Activated naive CD4-positive, alpha-beta T cell treated with anti-CD3 and anti-CD28 coated beads, Interleukin-2, amount 50 U/mL, for 16 hours (primary cell): ENCODE measurements around the gene TAF1C.

Experiments used
- DNase-seq: peaks from one replicate; pipeline ENCODE4 v3.0.0-alpha.2; 2020

The TAF1C gene

DNA sequence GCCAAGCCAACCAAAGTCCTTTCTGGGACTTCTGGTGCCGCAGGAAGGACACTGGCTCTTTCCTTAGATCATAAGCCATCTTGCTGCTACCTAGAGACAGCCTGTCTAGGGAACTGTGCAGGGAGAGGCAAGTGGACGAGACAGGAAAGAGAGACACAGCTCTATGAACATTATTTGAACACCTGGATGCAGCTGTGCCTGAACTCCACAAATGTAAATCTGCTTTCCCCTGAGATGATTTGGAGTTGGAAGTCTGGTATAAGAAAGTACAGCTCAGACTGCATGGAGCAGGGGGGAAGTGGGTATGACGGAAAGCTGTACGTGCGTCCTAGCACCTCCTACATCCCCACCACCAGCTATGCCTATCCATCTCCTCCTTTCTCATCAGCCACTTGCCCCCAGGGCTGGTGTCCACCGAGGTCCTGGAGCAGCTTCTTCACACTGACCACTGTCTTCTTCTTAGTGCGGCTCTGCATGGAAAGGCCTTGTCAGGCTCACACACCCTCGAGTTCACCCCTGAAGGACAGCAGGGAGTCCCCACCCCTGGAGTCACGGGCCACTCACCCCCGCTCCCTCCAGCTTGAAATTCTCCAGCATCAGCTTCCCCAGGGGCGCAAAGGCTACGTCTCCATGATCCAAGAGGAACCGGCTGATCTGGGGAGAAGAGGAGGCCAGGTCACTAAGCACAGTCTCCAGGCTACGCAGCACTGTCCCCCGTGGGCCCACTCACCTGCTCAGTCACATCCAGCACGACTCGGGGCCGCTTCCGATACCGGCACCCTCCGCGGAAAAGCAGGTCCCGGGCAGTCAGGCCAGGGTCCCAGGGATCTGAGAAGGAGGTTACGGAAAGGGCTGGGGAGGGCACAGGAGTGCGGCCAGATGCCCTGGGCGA lies 3.9 kb downstream of the TAF1C start:
- DNase-seq = no peak

DNA sequence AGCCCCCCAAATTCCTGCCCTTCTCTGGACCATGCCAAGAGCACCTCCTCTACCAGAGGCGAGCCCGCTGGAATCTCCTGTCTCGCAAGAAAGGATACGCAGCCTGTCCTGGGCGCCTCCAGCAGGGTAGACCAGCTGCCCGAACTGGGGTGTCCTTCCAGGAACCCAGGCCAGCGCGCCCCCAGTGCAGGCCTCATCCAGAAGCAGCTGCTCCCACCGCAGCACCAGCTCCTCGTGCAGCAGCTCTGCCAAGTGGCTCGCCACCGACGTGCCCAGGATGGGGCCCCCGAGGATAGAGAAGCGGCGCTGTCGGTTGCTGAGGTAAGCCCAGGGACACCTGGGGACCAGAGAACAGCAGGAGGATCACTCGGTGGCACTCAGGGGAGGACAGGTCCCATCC lies 4.8 kb downstream of the TAF1C start:
- DNase-seq = no peak

DNA sequence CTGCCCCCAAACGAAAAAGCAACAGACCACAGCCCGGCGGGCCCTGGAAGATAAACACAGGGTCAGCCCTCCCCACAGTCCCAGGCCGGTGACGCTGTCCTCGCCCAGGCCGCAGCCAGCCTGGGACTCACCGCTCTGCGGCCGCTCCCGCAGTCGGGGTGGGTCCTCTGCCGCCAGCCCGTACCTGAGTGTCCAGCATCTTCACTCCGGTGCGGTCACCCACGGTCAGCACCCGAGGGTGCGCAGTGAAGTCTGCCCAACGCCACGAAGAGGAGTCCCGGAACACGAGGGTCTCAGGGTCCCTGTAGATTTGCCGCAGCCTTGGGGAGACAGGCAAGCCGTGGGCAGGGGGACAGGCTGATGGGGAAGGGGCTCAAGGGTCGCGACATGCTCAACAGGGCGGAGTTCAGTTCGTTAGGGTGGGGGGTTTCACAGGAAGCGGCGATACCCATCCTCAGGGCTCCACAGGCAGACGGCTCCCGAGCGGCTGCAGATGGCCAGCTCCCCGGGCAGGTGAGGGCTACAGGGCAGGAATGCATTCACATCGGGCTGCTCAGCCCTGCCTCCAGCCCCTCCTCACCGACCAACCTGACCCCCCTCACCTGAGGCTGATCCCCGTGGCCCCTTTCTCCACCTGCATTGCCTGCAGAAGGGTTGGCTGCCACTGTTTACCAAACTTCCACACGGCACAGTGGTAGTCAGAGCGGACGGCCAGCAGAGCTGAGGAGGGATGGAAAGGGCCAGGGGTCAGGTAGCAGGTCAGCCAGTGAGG lies 5.5 kb downstream of the TAF1C start:
- no peak for DNase-seq

DNA sequence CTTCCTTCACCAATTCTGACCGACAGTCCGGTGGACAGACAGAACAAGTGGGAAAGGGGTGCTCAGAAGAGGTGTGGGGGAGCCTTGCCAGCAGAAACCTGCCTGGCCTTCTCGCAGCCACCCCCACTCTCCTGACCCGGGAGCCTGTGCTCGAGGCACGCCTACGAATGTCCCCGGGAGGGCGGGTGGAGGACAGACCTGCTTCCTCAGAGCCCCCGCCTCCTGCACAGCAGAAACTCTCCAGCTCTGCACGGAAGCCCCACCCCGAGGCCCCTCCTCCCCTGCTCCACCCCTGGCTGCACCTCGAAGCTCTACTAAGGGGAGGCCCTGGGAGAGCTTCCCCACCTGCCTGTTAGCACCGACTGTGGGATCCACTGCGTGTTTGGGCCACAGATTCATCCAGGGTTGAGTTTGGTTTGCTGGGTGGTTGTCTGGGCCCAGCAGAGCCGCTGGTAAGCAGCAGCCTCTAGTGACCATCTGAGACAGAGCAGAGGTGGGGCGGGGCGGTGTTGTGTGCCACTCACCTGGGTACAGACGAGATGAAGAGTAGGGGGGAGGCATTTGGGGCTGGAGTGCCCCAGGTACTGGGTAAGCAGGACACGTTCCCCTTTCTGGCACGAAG lies 6.2 kb downstream of the TAF1C start:
- no peak for DNase-seq

DNA sequence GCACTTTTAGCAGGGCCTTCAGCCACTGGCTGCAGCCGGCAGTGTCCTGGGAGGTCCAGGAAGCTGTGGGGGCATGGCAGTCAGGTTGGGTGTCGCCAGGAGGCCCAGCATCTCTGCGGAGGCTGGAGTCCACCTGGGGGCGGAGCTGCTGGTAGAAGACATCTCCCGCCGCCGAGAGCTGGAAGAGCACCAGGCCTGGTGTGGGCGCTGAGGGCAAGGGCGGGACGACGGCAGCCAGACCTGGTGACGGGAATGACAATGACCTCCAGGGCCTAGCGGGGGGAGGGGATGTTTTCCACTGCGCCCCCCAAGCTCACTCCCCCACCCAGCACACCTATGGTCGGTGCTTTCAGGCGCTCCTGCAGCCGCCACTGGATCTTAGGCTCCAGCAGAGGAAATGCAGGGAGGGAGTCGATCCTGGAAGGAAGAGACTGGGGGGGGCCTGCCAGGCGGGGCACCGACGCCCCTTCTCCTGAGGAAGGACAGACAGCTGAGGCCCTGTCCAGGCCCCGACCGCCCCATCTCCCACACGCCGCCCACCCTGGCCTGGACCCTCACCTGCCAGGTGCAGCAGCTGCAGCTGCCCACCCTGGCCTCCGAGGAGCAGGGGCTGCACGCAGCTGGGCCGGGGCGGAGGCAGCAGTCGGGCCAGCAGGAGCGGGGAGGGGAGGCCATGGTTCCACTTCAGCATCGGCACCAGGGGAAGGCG lies 7.1 kb downstream of the TAF1C start:
- no peak for DNase-seq

DNA sequence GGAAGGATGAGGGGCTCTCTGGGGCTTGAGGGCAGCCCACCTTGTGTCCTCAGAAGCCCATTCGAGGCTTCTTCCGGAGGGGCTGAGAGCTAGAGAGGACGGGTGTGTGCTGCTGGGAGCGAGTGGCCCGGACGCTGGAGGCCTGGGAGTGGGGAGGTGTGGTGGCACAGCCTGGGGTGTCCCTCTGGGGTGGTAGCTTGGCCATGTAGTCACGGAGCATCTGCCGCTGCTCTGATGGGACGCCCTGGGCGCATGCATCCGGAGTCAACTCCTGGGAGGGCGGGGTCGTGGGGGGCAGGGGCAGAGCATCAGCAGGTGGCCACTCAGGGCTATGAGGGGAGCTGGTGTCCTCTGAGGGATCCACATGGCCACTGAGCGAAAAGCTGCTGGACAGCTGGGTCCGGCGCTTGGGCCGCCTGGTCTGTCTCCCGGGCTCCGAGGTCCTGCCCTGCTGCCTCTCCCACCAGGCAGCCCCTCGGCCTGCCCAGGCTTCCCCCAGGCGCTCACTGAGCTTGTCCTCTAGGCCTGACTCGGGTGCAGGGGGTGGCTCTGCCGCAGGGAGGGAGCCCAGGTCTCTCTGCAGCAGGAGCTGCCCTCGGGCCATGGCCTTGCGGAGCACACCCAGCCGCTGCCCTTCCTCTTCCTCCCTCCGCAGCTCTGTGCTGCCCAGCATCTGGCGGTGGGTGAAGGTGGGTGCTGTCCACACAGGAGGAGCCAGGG lies 7.8 kb downstream of the TAF1C start:
- no peak for DNase-seq

DNA sequence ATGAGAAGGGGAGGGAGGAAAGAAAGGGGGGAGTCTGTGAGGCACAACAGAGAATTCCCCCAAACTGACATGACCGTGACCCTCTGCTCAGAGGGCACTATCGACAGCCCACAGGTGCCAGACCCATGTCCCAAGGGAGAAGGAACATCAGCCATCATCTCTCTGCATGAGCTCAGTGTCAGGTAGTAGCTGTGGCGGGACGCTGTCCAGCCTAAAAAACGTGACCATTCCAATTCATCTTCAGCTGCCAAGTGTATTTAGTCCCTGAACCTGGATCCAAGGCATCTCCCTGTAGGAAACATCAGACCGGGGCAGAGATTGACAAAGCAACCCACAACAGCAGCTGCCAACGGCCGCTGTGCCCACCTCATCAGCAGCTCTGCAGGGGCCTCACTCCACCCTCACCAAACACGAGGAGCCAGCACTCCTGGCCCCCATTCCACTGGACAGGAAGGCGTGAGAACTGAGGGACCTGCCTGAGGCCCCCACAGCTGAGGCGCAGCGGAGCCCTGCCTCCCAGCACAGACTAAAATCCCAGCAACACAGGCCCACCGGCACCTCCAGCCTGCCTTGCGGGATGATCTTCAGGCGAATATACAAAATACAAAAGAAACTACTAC lies 8.6 kb downstream of the TAF1C start:
- DNase-seq = no peak

DNA sequence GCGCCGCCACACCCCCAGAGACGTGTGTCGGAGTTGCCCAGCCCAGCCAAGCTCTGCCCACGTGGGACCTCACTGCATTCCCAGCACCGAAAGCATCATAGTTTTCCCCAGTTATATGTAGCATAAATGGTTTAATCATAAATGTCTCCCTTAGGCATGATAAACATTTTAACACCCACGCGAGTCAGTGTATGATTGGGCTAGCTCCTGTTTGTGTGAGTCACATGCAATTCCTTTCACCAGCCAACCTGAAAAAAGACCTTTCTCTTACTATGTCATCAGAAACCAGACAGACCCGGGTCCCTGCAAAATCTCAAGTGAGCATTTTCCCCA lies 9.2 kb downstream of the TAF1C start:
- no peak for DNase-seq

DNA sequence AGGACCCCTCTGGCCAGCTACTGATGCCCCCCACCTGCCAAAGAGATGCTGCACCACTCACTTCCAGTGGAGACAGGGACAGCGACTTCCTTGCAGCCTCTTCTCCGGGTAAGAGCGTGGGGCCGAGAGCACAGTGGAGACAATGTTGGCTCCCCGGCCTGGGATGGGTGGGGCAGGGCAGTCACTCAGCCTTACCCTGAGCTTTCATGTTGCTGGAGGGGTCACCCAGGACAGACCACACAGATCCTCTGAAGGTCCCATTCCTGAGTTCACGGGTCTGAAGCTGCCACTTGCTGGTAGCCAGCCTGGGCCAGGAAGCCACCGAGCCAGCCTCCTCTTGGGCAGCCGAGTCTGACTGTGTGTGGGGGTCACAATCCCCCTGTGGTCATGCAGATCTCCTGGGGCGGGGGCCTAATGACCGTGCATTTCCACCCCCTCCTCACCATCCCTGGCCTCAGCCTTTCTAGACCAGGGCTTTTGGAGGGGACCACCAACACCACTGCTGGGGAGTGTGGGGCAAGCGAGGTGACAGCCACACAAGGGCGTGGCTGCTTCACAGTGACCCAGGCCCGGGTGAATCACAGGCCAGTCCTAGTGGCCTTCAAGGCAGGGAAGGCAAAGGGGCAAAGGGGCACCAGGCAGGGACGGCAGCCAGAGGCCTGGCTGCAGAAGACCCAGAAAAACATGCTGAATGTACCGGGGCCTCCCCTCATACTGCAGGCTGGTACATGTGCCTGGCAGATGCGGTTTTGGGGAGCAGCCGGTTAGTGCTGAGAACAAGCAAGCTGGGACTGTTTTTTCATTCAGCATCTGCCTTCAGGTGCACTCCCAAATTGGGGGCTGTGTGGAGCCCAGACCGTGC lies 10.4 kb downstream of the TAF1C start:
- no peak for DNase-seq

DNA sequence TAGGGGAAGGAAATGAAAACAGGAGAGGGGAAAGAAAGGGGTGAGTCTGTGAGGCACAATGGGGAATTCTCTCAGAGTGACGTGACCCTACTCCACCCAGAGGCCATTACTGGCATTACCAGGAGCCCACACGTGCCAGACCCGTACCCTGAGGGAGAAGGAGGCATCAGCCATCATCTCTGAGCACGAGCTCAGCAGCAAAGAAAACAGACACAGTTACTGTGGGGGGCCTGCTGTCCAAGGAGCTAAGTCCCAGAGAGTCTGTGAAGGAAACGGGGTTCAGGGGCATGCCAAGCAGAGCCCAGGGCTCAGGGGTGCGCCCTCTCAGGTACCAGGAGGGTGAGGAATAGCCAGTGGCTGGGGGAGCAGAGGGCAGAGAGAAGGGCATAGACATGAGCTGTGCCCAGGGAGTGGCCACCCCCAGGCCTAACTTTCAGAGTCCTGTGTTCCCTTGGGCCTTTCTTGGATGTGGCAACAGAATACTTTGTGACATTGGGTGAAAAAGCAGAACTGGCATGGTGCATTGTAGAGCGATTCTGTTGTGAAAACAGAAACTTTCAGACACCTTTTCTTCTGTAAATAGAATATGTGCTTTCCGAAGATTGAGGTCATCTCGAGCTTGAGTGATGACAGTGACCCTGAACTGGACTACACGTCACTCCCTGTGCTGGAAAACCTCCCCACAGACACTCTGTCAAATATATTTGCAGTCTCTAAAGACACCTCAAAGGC lies 11.3 kb downstream of the TAF1C start:
- peak; percentile 57 for DNase-seq

DNA sequence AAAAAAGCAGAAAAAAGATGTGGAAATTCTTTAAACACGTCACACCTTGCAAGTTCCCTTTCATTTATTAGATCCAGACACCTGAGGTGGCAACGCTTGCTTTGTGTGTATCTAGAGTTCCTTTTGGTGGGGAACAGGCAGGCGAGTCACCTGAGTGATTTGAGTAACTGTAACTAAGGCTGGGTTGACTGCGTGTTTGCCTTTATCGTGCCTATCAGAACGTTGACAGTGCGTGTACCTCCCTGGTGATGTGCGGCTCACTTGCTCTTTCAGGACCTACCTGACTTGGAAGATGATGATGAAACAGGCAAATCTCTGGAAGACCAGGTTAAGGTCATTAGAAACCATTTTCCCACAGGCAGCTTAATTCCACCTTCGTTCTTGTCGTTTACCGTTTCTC lies 12.5 kb downstream of the TAF1C start:
- DNase-seq = no peak

DNA sequence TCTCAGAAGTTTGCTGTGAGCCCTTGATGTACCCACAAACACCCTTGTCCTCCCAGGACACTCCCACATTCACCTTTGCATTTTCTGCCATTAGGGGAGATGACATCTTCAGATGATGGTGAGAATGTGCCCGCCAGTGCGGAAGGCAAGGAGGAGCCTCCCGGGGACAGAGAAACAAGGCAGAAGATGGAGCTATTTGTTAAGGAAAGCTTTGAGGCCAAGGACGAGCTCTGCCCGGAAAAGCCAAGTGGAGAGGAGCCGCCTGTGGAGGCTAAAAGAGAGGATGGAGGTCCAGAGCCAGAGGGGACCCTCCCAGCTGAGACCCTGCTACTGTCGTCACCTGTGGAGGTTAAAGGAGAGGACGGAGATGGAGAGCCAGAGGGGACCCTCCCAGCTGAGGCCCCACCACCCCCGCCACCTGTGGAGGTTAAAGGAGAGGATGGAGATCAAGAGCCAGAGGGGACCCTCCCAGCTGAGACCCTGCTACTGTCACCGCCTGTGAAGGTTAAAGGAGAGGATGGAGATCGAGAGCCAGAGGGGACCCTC lies 17.0 kb downstream of the TAF1C start:
- DNase-seq = no peak

DNA sequence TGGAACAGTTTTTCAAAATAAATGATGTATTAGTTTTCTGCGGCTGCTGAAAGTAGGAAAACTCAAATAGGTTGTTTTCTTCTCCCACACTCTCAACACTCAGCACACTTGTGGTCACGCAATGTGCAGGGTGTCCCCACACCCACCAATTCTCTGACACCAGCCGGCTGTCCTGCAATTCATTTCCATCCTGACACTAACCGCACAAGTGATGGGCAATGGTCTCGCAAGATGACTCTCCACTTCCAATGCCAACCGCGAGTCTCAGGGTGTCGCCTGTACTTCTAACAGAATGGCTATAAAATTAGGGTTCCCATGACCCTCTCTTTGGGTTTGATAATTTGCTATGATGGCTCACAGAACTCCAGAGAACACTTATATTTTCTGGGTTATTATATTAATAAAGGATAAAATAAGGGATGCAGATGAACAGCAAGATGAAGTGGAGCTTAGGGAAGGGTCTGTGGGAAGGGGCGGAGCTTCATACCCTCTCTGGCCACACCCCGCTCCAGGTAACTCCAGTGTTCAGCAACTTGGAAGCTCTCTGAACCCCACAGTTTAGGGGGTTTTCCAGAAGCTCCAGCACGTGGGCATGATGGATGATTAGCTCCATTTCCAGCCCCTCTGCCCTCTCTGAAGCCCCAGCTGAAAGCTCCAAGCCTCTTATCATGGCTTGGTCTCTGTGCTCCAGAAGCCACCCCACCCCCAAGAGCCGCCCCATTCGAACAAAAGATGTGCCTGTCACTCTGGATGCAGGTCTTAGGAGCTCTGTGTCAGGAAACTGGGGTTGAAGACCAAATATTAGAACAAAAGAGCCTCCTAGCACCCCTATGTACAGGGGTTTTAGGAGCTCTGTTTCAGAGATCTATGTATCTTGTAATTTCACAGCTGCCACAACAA lies 19.8 kb downstream of the TAF1C start:
- no peak for DNase-seq

DNA sequence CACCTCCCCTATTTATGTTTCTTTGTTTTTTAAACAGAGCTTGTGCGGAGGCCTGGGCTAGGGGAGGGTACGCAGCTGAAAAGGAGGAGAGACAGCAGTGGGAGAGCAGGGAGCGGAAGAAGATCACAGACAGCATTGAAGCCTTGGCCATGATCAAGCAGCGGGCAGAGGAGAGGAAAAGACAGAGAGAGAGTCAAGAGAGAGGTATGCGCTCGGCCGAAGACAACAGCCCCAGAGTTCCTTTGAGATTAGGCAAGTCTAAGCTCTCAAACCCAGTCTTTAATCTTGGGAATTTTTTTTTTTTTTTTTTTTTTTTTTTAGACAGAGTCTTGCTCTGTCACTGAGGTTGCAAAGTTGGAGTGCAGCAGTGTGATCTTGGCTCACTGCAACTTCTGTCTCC lies 21.1 kb downstream of the TAF1C start:
- DNase-seq = no peak

DNA sequence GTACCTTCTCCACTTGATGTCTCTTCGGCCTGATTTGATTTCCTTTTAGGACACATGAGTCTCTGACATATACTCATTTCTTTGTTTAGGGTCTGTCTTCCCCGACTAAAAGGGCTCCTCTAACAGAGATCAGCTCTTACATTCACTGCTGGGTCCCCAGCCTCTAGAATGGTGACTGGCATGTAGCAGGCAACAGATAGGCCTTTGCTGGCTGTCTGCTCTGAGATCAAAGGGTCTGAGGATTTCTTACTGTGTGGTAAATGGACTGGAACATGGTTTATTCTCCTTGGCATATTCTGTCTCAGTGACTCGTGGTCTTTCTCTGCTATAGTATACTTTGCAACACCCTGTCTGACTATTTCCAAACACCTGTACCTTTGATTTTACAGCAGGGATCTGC lies 25.1 kb downstream of the TAF1C start:
- DNase-seq = no peak

DNA sequence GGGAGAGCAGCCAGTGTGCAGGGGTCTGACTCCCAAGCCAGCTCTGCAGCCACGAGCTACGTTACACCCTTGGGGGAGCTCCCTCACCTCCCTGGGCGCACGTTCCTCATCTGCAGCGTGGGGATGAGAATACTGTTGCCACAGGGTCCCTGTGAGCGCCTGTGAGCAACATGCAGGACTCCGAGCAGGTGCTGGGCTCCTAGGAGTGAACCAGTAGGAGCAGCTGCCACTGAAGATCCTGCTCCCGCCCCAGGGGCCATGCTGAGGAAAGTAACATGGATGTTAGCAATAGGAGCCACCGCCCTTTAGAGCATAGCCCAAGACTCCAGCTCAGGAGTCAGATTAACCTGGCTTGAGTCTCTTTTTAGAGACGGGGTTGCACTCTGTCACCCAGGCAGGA lies 25.8 kb downstream of the TAF1C start:
- no peak for DNase-seq

DNA sequence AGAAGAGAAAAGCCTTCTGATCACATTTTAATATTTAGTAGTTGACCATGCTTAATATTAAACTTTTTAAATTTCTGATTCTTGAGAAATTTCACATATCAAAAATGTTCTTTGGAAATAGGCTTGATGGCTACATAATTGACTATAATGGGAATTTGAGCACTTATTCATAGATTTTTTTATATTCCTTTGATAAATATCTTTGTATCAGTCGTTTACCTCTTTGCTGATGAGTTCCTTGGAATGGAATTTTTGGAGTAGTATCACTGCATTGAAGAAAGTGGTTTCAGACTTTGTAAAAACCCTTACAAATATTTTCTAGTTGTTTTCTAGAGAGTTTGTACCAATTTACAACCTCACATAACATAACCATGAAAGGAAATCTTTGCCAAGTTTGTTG lies 27.1 kb downstream of the TAF1C start:
- no peak for DNase-seq

DNA sequence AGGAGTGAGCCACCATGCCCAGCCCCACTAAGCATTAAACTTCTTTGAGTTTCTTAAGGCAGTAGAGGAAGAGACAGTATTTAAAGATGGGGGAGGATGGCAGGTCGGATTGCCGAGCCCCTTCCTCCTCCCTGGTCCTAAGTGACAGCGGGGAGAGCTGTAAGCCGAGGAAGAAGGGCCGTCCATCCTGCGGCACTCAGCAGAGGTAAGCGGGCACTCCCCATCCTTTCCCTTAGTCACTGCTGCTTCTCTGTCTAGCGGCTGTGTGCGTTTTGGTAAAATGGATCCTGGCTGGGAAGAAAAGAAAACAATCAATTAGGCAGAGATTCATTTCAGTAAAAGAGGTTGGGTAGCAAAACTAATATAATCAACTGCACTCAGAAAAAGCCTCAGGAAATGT lies 27.9 kb downstream of the TAF1C start:
- DNase-seq = no peak

DNA sequence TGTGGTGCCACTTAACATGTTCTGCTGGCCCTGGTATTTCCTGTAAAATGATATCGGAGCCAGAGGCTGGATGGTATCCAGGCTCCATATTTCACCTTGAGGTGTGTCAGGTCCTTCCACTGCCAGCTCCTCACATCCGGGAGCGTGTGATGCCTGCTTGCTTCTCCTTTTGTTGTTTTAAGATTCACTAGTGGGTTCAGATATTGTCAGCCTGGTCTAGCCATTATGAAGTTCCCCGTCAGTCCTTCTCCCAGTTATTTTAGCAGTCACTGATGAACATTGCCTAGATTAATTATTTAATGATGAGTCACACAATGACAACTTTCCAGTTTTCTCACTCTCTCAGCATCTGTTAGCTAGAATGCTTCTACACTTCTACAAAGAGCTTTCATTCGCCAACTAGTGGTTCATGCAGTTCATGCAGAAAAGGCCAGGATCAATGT lies 30.5 kb downstream of the TAF1C start:
- no peak for DNase-seq
